GM13976 (cell line): ENCODE measurements around the gene ASB14.

ENCODE experiments used
- DNase-seq: peaks from one replicate; pipeline ENCODE4 v3.0.0; 2012; ENCODE audit warnings: low spot score
- CTCF ChIP-seq: IDR thresholded peaks from 2 replicates; pipeline ENCODE4 v1.5.1; 2012; ENCODE audit warnings: borderline replicate concordance, mild to moderate bottlenecking; ENCODE audit not compliant: insufficient read depth; ENCODE audit errors: extremely low read depth, missing control alignments, control extremely low read depth
- in situ Hi-C: fragments of 300-500 bp; cut with MboI; formaldehyde crosslinking; loops from one replicate; pipeline ENCODE4 v1.12.0; 2022; ENCODE audit warnings: low sequenced_read_pairs, mixed read lengths, inconsistent platforms; ENCODE audit not compliant: unreplicated experiment

The ASB14 gene

GRCh38 chr3:57279685-57280084 is 12.8 kb downstream of the ASB14 start:
- no peak for DNase-seq
- no peak for TF ChIP-seq CTCF
- in situ Hi-C loops = no loop called here

- in situ Hi-C loops = no loop called here
- no peak for TF ChIP-seq CTCF
- DNase-seq = no peak
These were observed 14.2 kb downstream of the ASB14 start for GRCh38 chr3:57278237-57278636.

GRCh38 chr3:57275393-57275792 is 17.1 kb downstream of the ASB14 start:
- in situ Hi-C loops = no loop called here
- DNase-seq = no peak
- TF ChIP-seq CTCF = no peak

GRCh38 chr3:57274845-57275244 is 17.6 kb downstream of the ASB14 start:
- no peak for TF ChIP-seq CTCF
- DNase-seq = no peak
- in situ Hi-C loops = no loop called here

- in situ Hi-C loops = no loop called here
- DNase-seq = no peak
- TF ChIP-seq CTCF = no peak
These were observed 24.1 kb downstream of the ASB14 start for GRCh38 chr3:57268416-57268815.

GRCh38 chr3:57261929-57262328 is 30.6 kb downstream of the ASB14 start:
- no peak for DNase-seq
- TF ChIP-seq CTCF = no peak
- in situ Hi-C loops = no loop called here

GRCh38 chr3:57261119-57261518 is 31.4 kb downstream of the ASB14 start:
- TF ChIP-seq CTCF = no peak
- in situ Hi-C loops = no loop called here
- DNase-seq = no peak
